IMR-90 (cell line): ENCODE results near the gene KIAA1328. TPM values are rescaled to one million over a fixed set of nuclear protein-coding genes. Genes with fewer than 3 reads are reported as not detected.

Experiments
- ATAC-seq: fragments of 200-7000 bp; cut with Tn5 transposase; 2 replicates; pipeline ENCODE4 v1.9.1; 2020; ENCODE audit warnings: low read depth, mild to moderate bottlenecking, moderate library complexity
- BruUV-seq: library from RNA; stranded (reverse); fragments of 400-500 nt; replicated peaks from 2 replicates; lab custom pipeline; 2021; lab: Mats Ljungman, UMichigan
- CTCF ChIA-PET: fragments of 300-600 bp; formaldehyde crosslinking; extraction: SDS; loops from one replicate; lab custom pipeline; 2021; ENCODE audit warnings: antibody characterized with exemption; lab: Yijun Ruan, JAX
- POLR2A ChIA-PET: fragments of 300-600 bp; sonication (Branson Sonifier 250); formaldehyde crosslinking; loops from one replicate; lab custom pipeline; 2022; ENCODE audit warnings: antibody characterized with exemption; ENCODE audit not compliant: unreplicated experiment; lab: Charles Lee
- DNase-seq: peaks from one replicate; pipeline ENCODE4 v3.0.0; 2013
- H2AFZ ChIP-seq: replicated peaks from 2 replicates; pipeline ENCODE3; 2013; ENCODE audit warnings: low read length, mild to moderate bottlenecking; ENCODE audit not compliant: poor library complexity
- H2AK5ac ChIP-seq: 2 replicates; pipeline ENCODE4 v1.6.1; 2013; ENCODE audit warnings: low read depth, low read length, inconsistent platforms
- H2AK9ac ChIP-seq: replicated peaks from 2 replicates; pipeline ENCODE3; 2013; ENCODE audit warnings: mild to moderate bottlenecking, low read depth, low read length, moderate library complexity; ENCODE audit not compliant: poor library complexity
- H2BK120ac ChIP-seq: 2 replicates; pipeline ENCODE4 v1.6.1; 2013; ENCODE audit warnings: low read depth, low read length, inconsistent platforms
- H2BK15ac ChIP-seq: 3 replicates; pipeline ENCODE4 v1.6.1; 2013; ENCODE audit warnings: low read depth, low read length, inconsistent platforms
- H2BK20ac ChIP-seq: 2 replicates; pipeline ENCODE4 v1.6.1; 2013; ENCODE audit warnings: low read depth, mild to moderate bottlenecking, inconsistent platforms, low read length, moderate library complexity
- H2BK5ac ChIP-seq: 2 replicates; pipeline ENCODE4 v1.6.1; 2013; ENCODE audit warnings: mild to moderate bottlenecking, low read depth, low read length, inconsistent platforms; ENCODE audit not compliant: poor library complexity, severe bottlenecking
- H3K14ac ChIP-seq: replicated peaks from 2 replicates; pipeline ENCODE4 v1.6.1; 2013; ENCODE audit warnings: low read depth, low read length, inconsistent platforms
- H3K18ac ChIP-seq: 2 replicates; pipeline ENCODE4 v1.6.1; 2013; ENCODE audit warnings: low read depth, low read length, control low read depth
- H3K23ac ChIP-seq: 2 replicates; pipeline ENCODE4 v1.6.1; 2013; ENCODE audit warnings: low read depth, low read length, inconsistent platforms
- H3K27ac ChIP-seq: 2 replicates; pipeline ENCODE4 v1.5.1; 2013; ENCODE audit warnings: mild to moderate bottlenecking, control low read depth, low read length; ENCODE audit not compliant: insufficient read depth
- H3K27me3 ChIP-seq: 2 replicates; pipeline ENCODE4 v1.6.1; 2013; ENCODE audit warnings: low read length; ENCODE audit not compliant: control insufficient read depth, insufficient read depth
- H3K36me3 ChIP-seq: 2 replicates; pipeline ENCODE4 v1.6.1; 2013; ENCODE audit warnings: low read length, mixed read lengths; ENCODE audit not compliant: control insufficient read depth, insufficient read depth
- H3K4ac ChIP-seq: 2 replicates; pipeline ENCODE4 v1.6.1; 2013; ENCODE audit warnings: low read depth, low read length, inconsistent platforms
- H3K4me1 ChIP-seq: 2 replicates; pipeline ENCODE4 v1.6.1; 2013; ENCODE audit warnings: low read length, mixed read lengths; ENCODE audit not compliant: control insufficient read depth, insufficient read depth
- H3K4me2 ChIP-seq: 2 replicates; pipeline ENCODE4 v1.6.1; 2013; ENCODE audit warnings: low read depth, mild to moderate bottlenecking, control low read depth, low read length, moderate library complexity
- H3K4me3 ChIP-seq: 2 replicates; pipeline ENCODE4 v1.5.1; 2013; ENCODE audit warnings: low read depth, mild to moderate bottlenecking, control low read depth, low read length, moderate library complexity; ENCODE audit not compliant: insufficient read depth
- H3K56ac ChIP-seq: 2 replicates; pipeline ENCODE4 v1.6.1; 2013; ENCODE audit warnings: low read length, inconsistent platforms; ENCODE audit not compliant: insufficient read depth; ENCODE audit errors: extremely low read depth
- H3K79me1 ChIP-seq, 2 experiments: 2 replicates each; pipeline ENCODE4 v1.6.1; 2013; ENCODE audit warnings: low read length in 2 of 2, inconsistent platforms in 1 of 2, low read depth in 1 of 2
- H3K9ac ChIP-seq: 2 replicates; pipeline ENCODE4 v1.6.1; 2013; ENCODE audit warnings: low read depth, low read length, control low read depth
- H3K9me1 ChIP-seq: 2 replicates; pipeline ENCODE4 v1.6.1; 2013; ENCODE audit warnings: low read length, inconsistent platforms; ENCODE audit not compliant: insufficient read depth
- H3K9me3 ChIP-seq: 2 replicates; pipeline ENCODE4 v1.6.1; 2013; ENCODE audit warnings: low read length; ENCODE audit not compliant: control insufficient read depth, insufficient read depth
- H4K20me1 ChIP-seq: 2 replicates; pipeline ENCODE4 v1.6.1; 2013; ENCODE audit warnings: low read length, inconsistent platforms; ENCODE audit not compliant: insufficient read depth
- H4K5ac ChIP-seq: 2 replicates; pipeline ENCODE4 v1.6.1; 2013; ENCODE audit warnings: mild to moderate bottlenecking, low read depth, low read length, control low read depth
- H4K8ac ChIP-seq, 2 experiments: 2 replicates each; pipeline ENCODE4 v1.6.1; 2013; ENCODE audit warnings: low read depth in 2 of 2, low read length in 2 of 2, control low read depth in 1 of 2, inconsistent platforms in 1 of 2
- H4K91ac ChIP-seq: 2 replicates; pipeline ENCODE4 v1.6.1; 2013; ENCODE audit warnings: low read depth, low read length, inconsistent platforms; ENCODE audit not compliant: insufficient read depth
- BHLHE40 ChIP-seq: fragments of 150-350 bp; IDR thresholded peaks from 2 replicates; pipeline ENCODE4 v1.6.1; 2016; ENCODE audit warnings: mild to moderate bottlenecking, low read depth, low read length
- CEBPB ChIP-seq: IDR thresholded peaks from 2 replicates; pipeline ENCODE4 v1.6.1; 2012; ENCODE audit warnings: low read depth, low read length, improper control_type of control experiment
- CHD1 ChIP-seq: IDR thresholded peaks from 2 replicates; pipeline ENCODE4 v1.6.1; 2012; ENCODE audit warnings: low read depth, low read length, improper control_type of control experiment
- ELK1 ChIP-seq: fragments of 150-350 bp; IDR thresholded peaks from 2 replicates; pipeline ENCODE4 v1.6.1; 2016; ENCODE audit warnings: low read depth, mild to moderate bottlenecking, low read length, moderate library complexity, borderline replicate concordance
- FOS ChIP-seq: fragments of 150-350 bp; IDR thresholded peaks from 2 replicates; pipeline ENCODE4 v1.6.1; 2016; ENCODE audit warnings: low read depth, low read length
- MAFK ChIP-seq: IDR thresholded peaks from 2 replicates; pipeline ENCODE4 v1.6.1; 2012; ENCODE audit warnings: low read depth, low read length, improper control_type of control experiment
- MAZ ChIP-seq: IDR thresholded peaks from 2 replicates; pipeline ENCODE4 v1.6.1; 2012; ENCODE audit warnings: low read depth, mild to moderate bottlenecking, low read length, improper control_type of control experiment, moderate library complexity, borderline replicate concordance
- MXI1 ChIP-seq: IDR thresholded peaks from 2 replicates; pipeline ENCODE4 v1.6.1; 2012; ENCODE audit warnings: low read depth, mild to moderate bottlenecking, low read length, moderate library complexity, borderline replicate concordance
- NFE2L2 ChIP-seq: fragments of 150-350 bp; IDR thresholded peaks from 2 replicates; pipeline ENCODE4 v1.6.1; 2016; ENCODE audit warnings: low read depth, mild to moderate bottlenecking, low read length
- POLR2A ChIP-seq: IDR thresholded peaks from 2 replicates; pipeline ENCODE4 v1.6.1; 2012; ENCODE audit warnings: mild to moderate bottlenecking, low read depth, low read length
- RAD21 ChIP-seq: IDR thresholded peaks from 2 replicates; pipeline ENCODE4 v1.6.1; 2012; ENCODE audit warnings: low read length, improper control_type of control experiment
- RCOR1 ChIP-seq: IDR thresholded peaks from 2 replicates; pipeline ENCODE4 v1.6.1; 2012; ENCODE audit warnings: mild to moderate bottlenecking, low read length, improper control_type of control experiment; ENCODE audit not compliant: insufficient replicate concordance
- RFX5 ChIP-seq: IDR thresholded peaks from 2 replicates; pipeline ENCODE4 v1.8.0; 2012; ENCODE audit warnings: low read depth, mild to moderate bottlenecking, low read length, moderate library complexity
- SMC3 ChIP-seq: fragments of 150-350 bp; IDR thresholded peaks from 2 replicates; pipeline ENCODE4 v1.6.1; 2016; ENCODE audit warnings: low read depth, mild to moderate bottlenecking, antibody characterized with exemption, low read length, moderate library complexity
- WGBS, 2 experiments: methylation state at CpG; one replicate each; pipeline versions ENCODE4 v1.1.5 to v1.1.7; 2013; ENCODE audit warnings: missing lambda C conversion rate in 2 of 2; ENCODE audit not compliant: insufficient read length in 1 of 2; ENCODE audit errors: extremely low coverage in 2 of 2; 5-methylcytosine and 5-hydroxymethylcytosine counted together
- dilution Hi-C: fragments of 300-500 bp; cut with HindIII; formaldehyde crosslinking; loops from one replicate; pipeline ENCODE4 v1.14.3; 2018; ENCODE audit warnings: low sequenced_read_pairs; ENCODE audit not compliant: unreplicated experiment
- in situ Hi-C: fragments of 300-500 bp; cut with MboI; formaldehyde crosslinking; loops from 3 replicates; pipeline ENCODE4 v1.14.3; 2019; ENCODE audit warnings: low sequenced_read_pairs, inconsistent platforms, mixed read lengths
- intact Hi-C: fragments of 100-400 bp; cut with micrococcal nuclease; formaldehyde crosslinking; loops from 2 replicates; pipeline ENCODE4 v1.10.0; 2022
- polyA plus RNA-seq, 3 experiments: library from polyadenylated mRNA; depleted of rRNA; stranded (reverse); fragments of >200 nt; gene quantifications; 2 replicates each; pipeline ENCODE4 v1.2.3, GENCODE V29; 2012; ENCODE audit warnings: low replicate concordance in 1 of 3
- total RNA-seq: library from RNA; depleted of rRNA; stranded (reverse); fragments of >200 nt; gene quantifications from 2 replicates; pipeline ENCODE4 v1.2.3, GENCODE V29; 2012
- TF ChIP-seq, protein P1 (sequence below): conservative IDR thresholded peaks from 2 replicates; pipeline ENCODE4 v1.5.1; 2012; ENCODE audit warnings: mild to moderate bottlenecking, low read depth, low read length, improper control_type of control experiment
- TF ChIP-seq, protein P2 (sequence below): fragments of 150-350 bp; IDR thresholded peaks from 2 replicates; pipeline ENCODE4 v1.6.1; 2017; ENCODE audit warnings: mild to moderate bottlenecking, antibody characterized with exemption, low read length, low read depth

The KIAA1328 gene
- total and polyA plus RNA-seq, 2 of the 4 experiments (the other 2 are of a cell fraction) = 2.4 to 7.0 TPM

GRCh38 chr18:37277804-37278203 lies 448.9 kb downstream of the KIAA1328 start:
- peaks cover 30% of the 10 kb centered on the region for H3K27me3 ChIP-seq
- CTCF ChIA-PET = no interaction called here
- ATAC-seq = no peak
- no peaks in the 10 kb centered on the region for H3K4me1 ChIP-seq
- no peaks in the 10 kb centered on the region for H3K9me1 ChIP-seq
- no peak overlapping the region for H3K56ac ChIP-seq
- no peak overlapping the region for H2AK5ac ChIP-seq
- no peaks in the 10 kb centered on the region for H3K79me1 ChIP-seq
- no peak overlapping the region for H2BK20ac ChIP-seq
- H4K5ac ChIP-seq = no peak overlapping the region
- no peak overlapping the region for H2BK15ac ChIP-seq
- TF ChIP-seq SMC3 (no peak), BHLHE40 (no peak), RCOR1 (no peak), POLR2A (no peak), MAFK (no peak), MAZ (no peak), RAD21 (no peak), NFE2L2 (no peak), CHD1 (no peak), MXI1 (no peak), CEBPB (no peak), ELK1 (no peak), FOS (no peak), RFX5 (no peak)
- TF ChIP-seq, protein P1, sequence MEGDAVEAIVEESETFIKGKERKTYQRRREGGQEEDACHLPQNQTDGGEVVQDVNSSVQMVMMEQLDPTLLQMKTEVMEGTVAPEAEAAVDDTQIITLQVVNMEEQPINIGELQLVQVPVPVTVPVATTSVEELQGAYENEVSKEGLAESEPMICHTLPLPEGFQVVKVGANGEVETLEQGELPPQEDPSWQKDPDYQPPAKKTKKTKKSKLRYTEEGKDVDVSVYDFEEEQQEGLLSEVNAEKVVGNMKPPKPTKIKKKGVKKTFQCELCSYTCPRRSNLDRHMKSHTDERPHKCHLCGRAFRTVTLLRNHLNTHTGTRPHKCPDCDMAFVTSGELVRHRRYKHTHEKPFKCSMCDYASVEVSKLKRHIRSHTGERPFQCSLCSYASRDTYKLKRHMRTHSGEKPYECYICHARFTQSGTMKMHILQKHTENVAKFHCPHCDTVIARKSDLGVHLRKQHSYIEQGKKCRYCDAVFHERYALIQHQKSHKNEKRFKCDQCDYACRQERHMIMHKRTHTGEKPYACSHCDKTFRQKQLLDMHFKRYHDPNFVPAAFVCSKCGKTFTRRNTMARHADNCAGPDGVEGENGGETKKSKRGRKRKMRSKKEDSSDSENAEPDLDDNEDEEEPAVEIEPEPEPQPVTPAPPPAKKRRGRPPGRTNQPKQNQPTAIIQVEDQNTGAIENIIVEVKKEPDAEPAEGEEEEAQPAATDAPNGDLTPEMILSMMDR = no peak
- TF ChIP-seq, protein P2, sequence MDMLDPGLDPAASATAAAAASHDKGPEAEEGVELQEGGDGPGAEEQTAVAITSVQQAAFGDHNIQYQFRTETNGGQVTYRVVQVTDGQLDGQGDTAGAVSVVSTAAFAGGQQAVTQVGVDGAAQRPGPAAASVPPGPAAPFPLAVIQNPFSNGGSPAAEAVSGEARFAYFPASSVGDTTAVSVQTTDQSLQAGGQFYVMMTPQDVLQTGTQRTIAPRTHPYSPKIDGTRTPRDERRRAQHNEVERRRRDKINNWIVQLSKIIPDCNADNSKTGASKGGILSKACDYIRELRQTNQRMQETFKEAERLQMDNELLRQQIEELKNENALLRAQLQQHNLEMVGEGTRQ = no peak
- dilution Hi-C loops = no loop called here
- no peak overlapping the region for H3K9ac ChIP-seq
- H4K20me1 ChIP-seq = no peaks in the 10 kb centered on the region
- no peak overlapping the region for H3K4ac ChIP-seq
- H3K14ac ChIP-seq = no peak overlapping the region
- H3K18ac ChIP-seq = no peak overlapping the region
- no peak overlapping the region for H2BK5ac ChIP-seq
- WGBS, 2 experiments = no CpG with 5 or more reads among the region's 10 CpGs
- intact Hi-C loops = no loop called here
- H3K23ac ChIP-seq = no peak overlapping the region
- no peak overlapping the region for H2AFZ ChIP-seq
- POLR2A ChIA-PET = no interaction called here
- H3K27ac ChIP-seq = no peak overlapping the region
- H3K9me3 ChIP-seq = no peaks in the 10 kb centered on the region
- H3K4me3 ChIP-seq = no peak overlapping the region
- H3K36me3 ChIP-seq = no peaks in the 10 kb centered on the region
- no TSS peak for BruUV-seq
- no peak for DNase-seq
- no peak overlapping the region for H2AK9ac ChIP-seq
- H4K8ac ChIP-seq = no peak overlapping the region
- no peak overlapping the region for H2BK120ac ChIP-seq
- no peak overlapping the region for H3K4me2 ChIP-seq
- in situ Hi-C loops = no loop called here
- H4K91ac ChIP-seq = no peak overlapping the region
